IPS-15b (cell line): Measurements from ENCODE around the gene GDF15.

Experiments
- H3K27me3 ChIP-seq: one replicate; pipeline ENCODE4 v1.6.1; 2013; ENCODE audit warnings: low read length; ENCODE audit not compliant: control insufficient read depth, insufficient read depth
- H3K36me3 ChIP-seq: one replicate; pipeline ENCODE4 v1.6.1; 2013; ENCODE audit warnings: low read length; ENCODE audit not compliant: control insufficient read depth, insufficient read depth
- H3K4me1 ChIP-seq: one replicate; pipeline ENCODE4 v1.6.1; 2013; ENCODE audit warnings: mild to moderate bottlenecking, low read length; ENCODE audit not compliant: control insufficient read depth, insufficient read depth
- H3K4me3 ChIP-seq: one replicate; pipeline ENCODE4 v1.5.1; 2013; ENCODE audit warnings: low read depth, low read length
- H3K9ac ChIP-seq: one replicate; pipeline ENCODE4 v1.6.1; 2013; ENCODE audit warnings: low read depth, mild to moderate bottlenecking, low read length
- H3K9me3 ChIP-seq: one replicate; pipeline ENCODE4 v1.6.1; 2013; ENCODE audit warnings: mild to moderate bottlenecking, low read length; ENCODE audit not compliant: control insufficient read depth, insufficient read depth

The GDF15 gene, protein sequence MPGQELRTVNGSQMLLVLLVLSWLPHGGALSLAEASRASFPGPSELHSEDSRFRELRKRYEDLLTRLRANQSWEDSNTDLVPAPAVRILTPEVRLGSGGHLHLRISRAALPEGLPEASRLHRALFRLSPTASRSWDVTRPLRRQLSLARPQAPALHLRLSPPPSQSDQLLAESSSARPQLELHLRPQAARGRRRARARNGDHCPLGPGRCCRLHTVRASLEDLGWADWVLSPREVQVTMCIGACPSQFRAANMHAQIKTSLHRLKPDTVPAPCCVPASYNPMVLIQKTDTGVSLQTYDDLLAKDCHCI

DNA sequence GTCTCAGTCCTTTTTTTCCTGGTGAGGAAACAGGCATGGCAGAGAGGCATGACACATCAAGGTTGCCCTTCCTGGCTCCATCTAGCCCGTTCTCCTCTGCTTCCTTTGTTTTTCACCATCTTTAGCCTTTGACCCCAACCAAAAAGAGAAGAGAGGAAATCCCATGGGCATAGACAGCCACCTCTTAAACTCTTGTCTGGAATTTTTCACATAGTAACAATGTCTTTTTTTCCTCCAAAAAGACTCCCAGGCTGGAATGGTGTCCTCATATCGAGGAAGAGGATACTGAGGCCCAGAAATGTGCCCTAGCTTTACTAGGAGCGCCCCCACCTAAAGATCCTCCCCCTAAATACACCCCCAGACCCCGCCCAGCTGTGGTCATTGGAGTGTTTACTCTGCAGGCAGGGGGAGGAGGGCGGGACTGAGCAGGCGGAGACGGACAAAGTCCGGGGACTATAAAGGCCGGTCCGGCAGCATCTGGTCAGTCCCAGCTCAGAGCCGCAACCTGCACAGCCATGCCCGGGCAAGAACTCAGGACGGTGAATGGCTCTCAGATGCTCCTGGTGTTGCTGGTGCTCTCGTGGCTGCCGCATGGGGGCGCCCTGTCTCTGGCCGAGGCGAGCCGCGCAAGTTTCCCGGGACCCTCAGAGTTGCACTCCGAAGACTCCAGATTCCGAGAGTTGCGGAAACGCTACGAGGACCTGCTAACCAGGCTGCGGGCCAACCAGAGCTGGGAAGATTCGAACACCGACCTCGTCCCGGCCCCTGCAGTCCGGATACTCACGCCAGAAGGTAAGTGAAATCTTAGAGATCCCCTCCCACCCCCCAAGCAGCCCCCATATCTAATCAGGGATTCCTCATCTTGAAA, at the start of gene GDF15:
GDF15 (plus strand) TSS at position 484 of the 868 bp plus-strand sequence; CDS start at position 516, 32 bp downstream.
- Histone ChIP-seq H3K4me1 (peaks cover 3% of the 10 kb centered on the region), H3K9ac (peak within 1 kb of the TSS; percentile 63), H3K9me3 (no peaks in the 10 kb centered on the region), H3K4me3 (peak within 1 kb of the TSS; percentile 52), H3K36me3 (peaks cover 10% of the 10 kb centered on the region), H3K27me3 (peaks cover 5% of the 10 kb centered on the region)

DNA sequence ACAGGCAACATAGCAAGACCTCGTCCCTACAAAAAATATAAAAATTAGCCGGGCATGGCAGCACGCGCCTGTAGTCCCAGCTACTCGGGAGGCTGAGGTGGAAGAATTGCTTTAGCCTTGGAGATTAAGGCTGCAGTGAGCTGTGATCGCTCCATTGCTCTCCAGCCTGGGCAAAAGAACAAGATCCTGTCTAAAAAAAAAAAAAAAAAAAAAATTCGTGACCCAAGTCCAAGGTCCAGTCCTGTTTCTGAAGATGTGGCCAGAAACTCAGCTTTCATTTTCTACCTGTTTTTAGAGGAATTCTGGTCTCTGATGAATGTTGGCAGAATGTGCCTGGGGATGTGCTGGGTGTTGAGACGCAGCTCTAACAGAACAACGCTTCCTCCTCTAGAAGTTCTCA, 47.4 kb upstream of the GDF15 start:
- H3K4me1 ChIP-seq, result peaks cover 8% of the 10 kb centered on the region
- no peak overlapping the region for H3K9ac ChIP-seq
- H3K27me3 ChIP-seq, result no peaks in the 10 kb centered on the region
- no peaks in the 10 kb centered on the region for H3K36me3 ChIP-seq
- no peak overlapping the region for H3K4me3 ChIP-seq
- H3K9me3 ChIP-seq, result no peaks in the 10 kb centered on the region

DNA sequence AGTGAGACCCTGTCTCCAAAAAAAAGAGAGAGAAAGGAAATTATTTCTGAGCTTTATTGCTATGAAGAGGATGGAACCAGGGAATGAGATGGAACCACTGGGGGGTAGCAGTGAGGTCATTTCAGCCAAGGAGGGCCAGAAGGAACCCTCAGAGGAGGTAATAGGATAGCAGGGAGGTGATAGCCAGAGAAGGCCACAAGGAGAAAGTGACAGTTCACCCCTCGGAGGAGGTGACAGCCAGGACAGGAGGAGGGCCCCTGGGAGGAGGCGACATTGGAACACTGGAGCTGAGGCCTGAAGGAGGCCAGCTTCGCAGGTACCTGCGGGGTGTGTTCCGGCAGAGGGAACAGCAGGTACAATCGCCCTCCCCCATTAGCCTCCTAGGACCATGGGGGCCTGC, 46.2 kb upstream of the GDF15 start:
- Histone ChIP-seq H3K27me3 (no peaks in the 10 kb centered on the region), H3K9me3 (no peaks in the 10 kb centered on the region), H3K9ac (no peak overlapping the region), H3K4me1 (peaks cover 13% of the 10 kb centered on the region), H3K4me3 (peak overlapping the region; percentile 60), H3K36me3 (no peaks in the 10 kb centered on the region)

DNA sequence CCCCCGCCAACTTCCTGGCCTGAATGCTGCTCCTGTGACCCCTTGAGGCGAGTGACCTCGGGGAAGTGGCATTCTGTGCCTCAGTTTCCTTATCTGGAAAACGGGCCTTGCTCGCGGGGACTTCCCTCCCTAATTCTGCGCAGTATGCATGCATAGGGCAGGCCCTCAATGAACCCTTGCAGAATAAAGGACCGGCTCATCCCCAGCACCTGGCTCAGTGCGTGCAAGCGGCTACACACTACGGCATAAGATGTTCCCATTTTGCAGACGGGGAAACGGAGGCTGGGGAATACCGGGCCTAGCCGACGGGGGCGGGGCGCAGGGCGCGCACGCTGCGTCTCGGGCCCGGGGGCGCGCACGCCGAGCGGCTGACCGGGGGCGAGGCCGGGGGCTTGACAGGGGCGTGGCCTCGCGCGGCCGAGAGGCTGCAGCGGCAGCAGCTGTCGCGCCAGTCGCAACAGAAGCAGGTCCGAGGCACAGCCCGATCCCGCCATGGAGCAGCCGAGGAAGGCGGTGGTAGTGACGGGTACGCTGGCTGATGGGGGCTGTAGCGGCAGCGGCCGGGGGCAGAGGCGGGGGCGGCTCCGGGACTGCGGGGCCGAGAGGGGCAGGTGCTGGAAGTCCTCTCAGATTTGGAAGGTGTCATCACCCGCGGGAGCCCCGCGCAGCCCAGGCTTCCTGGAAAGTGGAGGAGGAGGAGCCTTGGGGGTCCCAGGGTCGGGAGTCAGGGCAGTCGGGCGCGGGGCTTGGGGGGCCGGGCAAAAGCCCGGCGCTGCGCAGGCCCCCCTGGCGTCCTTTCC, 45.6 kb upstream of the GDF15 start, which contains the start of gene PGPEP1:
PGPEP1 (plus strand) TSS at position 409 of the 800 bp plus-strand sequence; CDS start at position 493, 84 bp downstream.
- no peaks in the 10 kb centered on the region for H3K9me3 ChIP-seq
- peaks cover 14% of the 10 kb centered on the region for H3K4me1 ChIP-seq
- no peaks in the 10 kb centered on the region for H3K27me3 ChIP-seq
- peak within 1 kb of the TSS; percentile 60 for H3K4me3 ChIP-seq
- no peaks in the 10 kb centered on the region for H3K36me3 ChIP-seq
- peak within 1 kb of the TSS; percentile 37 for H3K9ac ChIP-seq

DNA sequence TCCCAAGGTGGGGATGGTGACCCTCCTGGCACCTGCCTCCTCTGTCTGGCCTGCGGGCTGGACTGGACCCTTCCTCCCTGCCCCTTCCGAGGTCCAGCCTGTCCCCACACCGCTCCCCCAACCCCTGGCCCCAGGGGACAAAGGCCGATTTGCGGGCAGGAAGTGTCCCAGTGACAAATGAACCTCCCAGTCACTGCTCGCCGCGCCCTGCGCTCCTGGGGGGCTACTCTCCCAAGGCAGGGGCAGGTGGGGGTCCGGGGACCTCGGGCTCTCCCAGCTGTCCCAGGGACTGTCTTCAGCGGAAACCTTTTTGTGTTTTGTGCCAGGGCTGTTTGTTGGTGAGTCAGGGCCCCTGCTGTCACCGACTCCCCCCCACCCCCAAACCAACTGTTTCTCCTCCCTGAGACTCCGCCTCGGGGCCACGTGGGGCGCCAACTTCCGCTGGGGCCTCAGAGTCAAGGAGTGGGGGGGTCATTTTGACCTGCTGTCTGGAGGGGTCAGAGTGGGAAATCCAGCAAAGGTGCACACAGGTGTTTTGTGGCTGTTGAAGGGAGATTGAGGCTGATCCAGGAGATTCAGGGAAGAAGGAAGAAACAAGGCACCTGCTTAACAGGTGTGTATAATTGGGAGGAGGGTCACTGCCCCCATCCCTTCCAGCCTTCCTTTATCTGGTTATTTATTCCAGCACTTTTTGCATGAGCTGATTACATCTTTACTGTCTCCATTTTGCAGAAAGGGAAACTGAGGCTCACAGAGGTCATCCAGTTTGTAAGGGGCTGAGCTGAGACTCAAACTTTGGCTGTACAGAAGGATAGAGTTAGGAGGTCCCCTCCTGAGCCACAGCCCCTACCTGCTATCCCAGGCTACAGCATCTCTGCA, 44.7 kb upstream of the GDF15 start:
- H3K9me3 ChIP-seq, result no peaks in the 10 kb centered on the region
- H3K4me1 ChIP-seq, result peaks cover 15% of the 10 kb centered on the region
- peak overlapping the region; percentile 60 for H3K4me3 ChIP-seq
- peak overlapping the region; percentile 37 for H3K9ac ChIP-seq
- H3K27me3 ChIP-seq, result no peaks in the 10 kb centered on the region
- no peaks in the 10 kb centered on the region for H3K36me3 ChIP-seq

DNA sequence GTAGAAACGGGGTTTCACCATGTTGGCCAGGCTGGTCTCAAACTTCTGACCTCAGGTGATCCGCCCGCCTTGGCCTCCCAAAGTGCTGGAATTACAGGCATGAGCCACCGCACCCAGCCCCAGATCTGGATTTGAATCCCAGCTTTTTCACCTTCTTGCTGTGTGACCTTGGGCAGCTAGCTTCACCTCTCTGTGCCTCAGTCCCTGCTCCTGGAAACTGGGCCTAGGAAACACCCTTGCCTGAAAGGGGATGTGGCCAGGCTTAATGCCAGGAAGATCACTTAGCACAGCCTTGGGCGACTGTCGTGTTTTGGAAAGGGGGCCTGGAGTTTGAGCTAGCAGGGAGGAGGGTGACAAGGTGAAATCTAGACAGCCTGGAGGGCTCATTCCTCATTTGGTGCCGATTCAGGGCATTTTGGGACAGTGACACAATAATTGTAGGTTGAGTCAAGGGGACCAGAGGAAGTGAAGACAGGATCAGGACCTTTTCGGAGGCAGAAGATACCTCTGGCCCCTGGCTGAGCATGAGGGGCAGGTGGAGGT, 43.8 kb upstream of the GDF15 start:
- H3K4me3 ChIP-seq, result no peak overlapping the region
- H3K9ac ChIP-seq, result peak overlapping the region; percentile 47
- no peaks in the 10 kb centered on the region for H3K36me3 ChIP-seq
- H3K9me3 ChIP-seq, result no peaks in the 10 kb centered on the region
- no peaks in the 10 kb centered on the region for H3K27me3 ChIP-seq
- H3K4me1 ChIP-seq, result peaks cover 17% of the 10 kb centered on the region

DNA sequence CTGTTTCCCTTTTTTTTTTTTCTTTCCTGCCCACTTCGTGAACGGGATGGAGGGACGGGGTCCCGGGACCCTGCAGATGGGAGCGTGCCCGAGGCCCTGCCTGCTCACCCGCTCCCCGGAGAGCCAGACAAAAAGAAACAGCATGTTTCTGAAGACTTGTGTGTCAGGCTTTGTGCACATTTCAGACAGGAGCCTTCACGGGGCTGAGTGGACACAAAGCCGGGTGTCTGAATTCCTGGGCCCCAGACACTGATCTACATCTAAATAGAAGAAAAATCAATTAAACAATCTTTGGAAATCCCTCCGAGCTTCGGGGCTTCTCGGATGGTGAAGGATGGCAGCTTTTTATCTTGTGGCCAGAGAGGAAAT, 41.4 kb upstream of the GDF15 start:
- H3K27me3 ChIP-seq, result no peaks in the 10 kb centered on the region
- peaks cover 17% of the 10 kb centered on the region for H3K4me1 ChIP-seq
- no peaks in the 10 kb centered on the region for H3K9me3 ChIP-seq
- no peak overlapping the region for H3K4me3 ChIP-seq
- no peaks in the 10 kb centered on the region for H3K36me3 ChIP-seq
- H3K9ac ChIP-seq, result no peak overlapping the region

DNA sequence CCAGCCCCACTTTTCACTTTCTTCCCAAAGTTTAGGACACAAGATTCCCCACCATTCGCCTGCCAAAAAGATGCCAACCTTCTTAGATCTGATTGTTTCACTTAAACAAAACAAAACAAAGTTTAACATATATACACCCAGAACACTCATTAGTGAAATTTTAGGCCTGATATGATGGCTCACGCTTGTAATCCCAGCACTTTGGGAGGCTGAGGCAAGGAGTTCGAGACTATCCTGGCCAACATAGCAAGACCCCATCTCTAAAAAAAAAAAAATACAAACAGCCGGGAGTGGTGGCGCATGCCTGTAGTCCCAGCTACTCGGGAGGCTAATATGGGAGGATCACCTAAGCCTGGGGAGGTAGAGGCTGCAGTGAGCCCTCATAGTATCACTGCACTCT, 40.7 kb upstream of the GDF15 start:
- Histone ChIP-seq H3K36me3 (no peaks in the 10 kb centered on the region), H3K9ac (no peak overlapping the region), H3K4me1 (peaks cover 13% of the 10 kb centered on the region), H3K4me3 (no peak overlapping the region), H3K27me3 (no peaks in the 10 kb centered on the region), H3K9me3 (no peaks in the 10 kb centered on the region)

DNA sequence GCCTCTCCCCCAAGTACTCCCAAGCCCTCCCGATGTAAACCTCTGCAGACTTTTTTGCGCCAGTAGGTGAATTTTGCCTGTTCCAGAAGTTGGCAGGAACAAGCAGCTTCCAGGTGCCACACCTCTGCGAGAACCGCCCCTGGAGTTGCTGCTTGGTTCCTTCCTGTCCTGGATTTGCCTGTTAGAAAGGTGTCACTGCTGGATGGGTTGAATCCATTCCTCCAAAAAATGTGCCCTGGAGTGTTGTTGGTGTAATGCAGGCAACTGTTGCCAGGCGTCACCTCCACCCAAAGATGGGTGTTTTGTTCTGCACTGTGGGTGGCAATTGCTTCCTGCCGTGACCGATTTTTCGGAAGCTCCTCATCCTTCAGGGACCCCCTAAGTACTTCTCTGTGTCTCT, 39.9 kb upstream of the GDF15 start:
- no peak overlapping the region for H3K4me3 ChIP-seq
- H3K9ac ChIP-seq, result no peak overlapping the region
- no peaks in the 10 kb centered on the region for H3K36me3 ChIP-seq
- peaks cover 13% of the 10 kb centered on the region for H3K4me1 ChIP-seq
- no peaks in the 10 kb centered on the region for H3K27me3 ChIP-seq
- H3K9me3 ChIP-seq, result no peaks in the 10 kb centered on the region

DNA sequence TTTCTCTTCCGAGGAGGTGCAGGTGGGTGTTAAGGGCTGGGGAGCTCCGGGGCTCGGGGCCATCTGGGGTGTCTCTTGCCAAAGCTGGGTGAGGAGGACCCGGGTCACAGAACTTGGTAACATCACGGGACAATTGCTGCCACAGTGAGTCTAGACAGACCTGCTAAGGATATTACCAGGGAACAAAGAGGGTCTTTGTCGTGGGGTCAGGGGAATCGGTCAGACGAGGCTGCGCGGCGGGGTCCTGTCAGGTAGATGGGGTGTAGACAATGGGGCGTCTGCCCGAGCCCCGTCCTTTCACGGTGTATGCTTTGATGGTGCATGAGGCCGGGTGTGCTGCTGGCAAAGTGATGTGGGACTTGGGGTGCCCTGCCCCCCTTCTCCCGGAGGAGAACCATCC, 37.8 kb upstream of the GDF15 start:
- no peak overlapping the region for H3K9ac ChIP-seq
- H3K36me3 ChIP-seq, result no peaks in the 10 kb centered on the region
- H3K4me3 ChIP-seq, result no peak overlapping the region
- no peaks in the 10 kb centered on the region for H3K27me3 ChIP-seq
- peaks cover 8% of the 10 kb centered on the region for H3K4me1 ChIP-seq
- no peaks in the 10 kb centered on the region for H3K9me3 ChIP-seq
